HL-60 (cell line): Measurements from ENCODE around the gene BBS1.

ENCODE experiments used
- DNase-seq, 2 experiments: peaks; one replicate each; pipeline ENCODE4 v3.0.0-alpha.2; 2010 to 2020; ENCODE audit warnings: low read depth in 1 of 2, low spot score in 1 of 2
- H3K27ac ChIP-seq: fragments of 250-450 bp; sonication (Bioruptor Pico); replicated peaks from 2 replicates; pipeline ENCODE4 v1.5.1; 2020; ENCODE audit warnings: mild to moderate bottlenecking, moderate library complexity
- H3K27me3 ChIP-seq: fragments of 250-450 bp; sonication (Bioruptor Pico); 2 replicates; pipeline ENCODE4 v1.5.1; 2021; ENCODE audit warnings: mild to moderate bottlenecking, moderate library complexity; ENCODE audit not compliant: insufficient read depth, poor library complexity, severe bottlenecking
- H3K4me3 ChIP-seq: replicated peaks from 2 replicates; pipeline ENCODE4 v1.5.1; 2011; ENCODE audit warnings: mild to moderate bottlenecking, control low read depth, low read length; ENCODE audit not compliant: insufficient read depth
- CTCF ChIP-seq: IDR thresholded peaks from one replicate; pipeline ENCODE4 v1.5.1; 2011; ENCODE audit warnings: low read length, control low read depth, inconsistent platforms; ENCODE audit not compliant: insufficient read depth
- GABPA ChIP-seq: IDR thresholded peaks from 2 replicates; pipeline ENCODE4 v1.6.1; 2012; ENCODE audit warnings: low read depth
- POLR2AphosphoS5 ChIP-seq: IDR thresholded peaks from 2 replicates; pipeline ENCODE4 v1.6.1; 2012; ENCODE audit warnings: low read depth
- REST ChIP-seq: IDR thresholded peaks from 2 replicates; pipeline ENCODE4 v1.6.1; 2012; ENCODE audit warnings: low read depth; ENCODE audit not compliant: insufficient replicate concordance
- SPI1 ChIP-seq: IDR thresholded peaks from 2 replicates; pipeline ENCODE4 v1.6.1; 2012; ENCODE audit warnings: low read depth, mild to moderate bottlenecking, borderline replicate concordance

The BBS1 gene

GRCh38 chr11:66523611-66524010 lies 13.2 kb downstream of the BBS1 start:
- no peak overlapping the region for H3K4me3 ChIP-seq
- no peaks in the 10 kb centered on the region for H3K27me3 ChIP-seq
- DNase-seq = no peak
- no peak overlapping the region for H3K27ac ChIP-seq
- TF ChIP-seq SPI1 (no peak), CTCF (no peak), REST (no peak), POLR2AphosphoS5 (no peak), GABPA (no peak)

GRCh38 chr11:66524304-66525040 lies 14.0 kb downstream of the BBS1 start:
- no peak for TF ChIP-seq REST
- TF ChIP-seq POLR2AphosphoS5 = no peak
- TF ChIP-seq GABPA = no peak
- Histone ChIP-seq H3K27ac (no peak overlapping the region), H3K27me3 (no peaks in the 10 kb centered on the region), H3K4me3 (no peak overlapping the region)
- DNase-seq = no peak

GRCh38 chr11:66529069-66529468 lies 18.6 kb downstream of the BBS1 start:
- Histone ChIP-seq H3K27me3 (no peaks in the 10 kb centered on the region), H3K4me3 (no peak overlapping the region), H3K27ac (no peak overlapping the region)
- TF ChIP-seq GABPA (no peak), REST (no peak), CTCF (no peak), POLR2AphosphoS5 (no peak), SPI1 (no peak)
- DNase-seq = no peak
